Measurements from ENCODE around the gene EHMT2.
"Not testable (repeated sequence)": the region's sequence is repeated elsewhere in the genome, so short reads cannot be mapped to it uniquely, and the experiment has no call there.

Gene EHMT2

DNA sequence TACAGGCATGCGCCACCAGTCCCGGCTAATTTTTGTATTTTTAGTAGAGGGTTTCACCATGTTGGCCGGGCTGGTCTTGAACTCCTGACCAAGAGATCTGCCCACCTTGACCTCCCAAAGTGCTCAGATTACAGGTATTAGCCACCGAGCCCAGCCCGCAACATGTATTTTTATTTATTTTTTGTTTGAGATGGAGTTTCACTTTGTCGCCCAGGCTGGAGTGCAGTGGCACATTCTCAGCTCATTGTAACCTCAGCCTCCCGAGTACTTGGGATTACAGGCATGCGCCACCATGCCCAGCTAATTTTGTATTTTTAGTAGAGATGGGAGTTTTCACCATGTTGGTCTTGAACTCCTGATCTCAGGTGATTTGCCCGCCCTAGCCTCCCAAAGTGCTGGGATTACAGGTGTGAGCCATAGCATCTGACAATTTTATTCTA lies 59.4 kb downstream of the EHMT2 start:
- not testable (repeated sequence) for DNase-seq (ENCODE audit: low read depth)

DNA sequence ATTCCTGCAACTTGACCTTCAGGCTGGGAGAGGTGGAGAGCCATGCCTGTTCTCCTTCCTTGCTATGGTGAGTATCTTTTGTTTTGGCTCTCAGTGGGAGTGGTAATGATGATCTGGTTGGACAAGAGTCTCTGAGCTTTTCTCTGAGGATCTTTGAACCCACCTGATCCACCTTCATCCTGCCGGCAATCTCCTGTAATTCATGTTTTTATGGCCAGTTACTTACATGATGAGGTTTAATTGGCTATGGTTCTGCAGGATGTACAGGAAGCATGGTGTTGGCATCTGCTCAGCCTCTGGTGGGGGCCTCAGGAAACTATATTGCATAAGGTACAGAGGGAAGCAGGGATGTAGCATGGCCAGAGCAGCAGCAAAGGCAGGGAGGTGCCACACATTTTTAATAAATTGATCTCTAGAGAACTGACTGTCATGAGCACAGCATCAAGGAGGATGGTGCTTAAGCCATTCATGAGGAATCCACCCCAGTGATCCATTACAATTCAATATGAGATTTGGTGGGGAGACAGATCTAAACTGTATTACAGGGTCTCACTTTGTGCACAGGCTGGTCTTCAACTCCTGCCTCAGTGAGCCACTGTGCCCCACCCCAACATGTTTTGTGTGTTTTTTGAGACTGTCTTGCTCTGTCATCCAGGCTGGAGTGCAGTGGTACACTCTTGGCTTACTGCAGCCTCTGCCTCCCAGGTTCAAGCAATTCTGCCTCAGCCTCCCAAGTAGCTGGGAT lies 60.0 kb downstream of the EHMT2 start:
- DNase-seq (ENCODE audit: low read depth) = no peak

GRCh38 chr6:31836474-31837368 lies 60.8 kb downstream of the EHMT2 start:
- DNase-seq (ENCODE audit: low read depth) = no peak

DNA sequence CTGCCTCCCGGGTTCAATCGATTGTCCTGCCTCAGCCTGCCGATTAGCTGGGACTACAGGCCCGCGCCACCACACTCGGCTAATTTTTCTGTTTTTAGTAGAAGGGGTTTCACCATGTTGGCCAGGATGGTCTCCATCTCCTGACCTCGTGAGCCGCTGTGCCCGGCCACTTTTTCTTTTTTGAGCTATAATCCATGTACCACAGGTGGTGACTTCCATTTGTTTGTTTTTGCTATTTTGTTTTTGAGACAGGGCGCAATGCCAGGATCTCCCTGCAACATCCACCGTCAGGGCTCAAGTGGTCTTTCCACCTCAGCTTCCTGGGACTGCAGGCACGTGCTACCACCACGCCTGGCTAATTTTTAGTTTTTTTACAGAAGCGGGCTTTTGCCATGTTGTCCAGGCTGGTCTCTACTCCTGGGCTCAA lies 61.4 kb downstream of the EHMT2 start:
- DNase-seq (ENCODE audit: low read depth) = no peak

DNA sequence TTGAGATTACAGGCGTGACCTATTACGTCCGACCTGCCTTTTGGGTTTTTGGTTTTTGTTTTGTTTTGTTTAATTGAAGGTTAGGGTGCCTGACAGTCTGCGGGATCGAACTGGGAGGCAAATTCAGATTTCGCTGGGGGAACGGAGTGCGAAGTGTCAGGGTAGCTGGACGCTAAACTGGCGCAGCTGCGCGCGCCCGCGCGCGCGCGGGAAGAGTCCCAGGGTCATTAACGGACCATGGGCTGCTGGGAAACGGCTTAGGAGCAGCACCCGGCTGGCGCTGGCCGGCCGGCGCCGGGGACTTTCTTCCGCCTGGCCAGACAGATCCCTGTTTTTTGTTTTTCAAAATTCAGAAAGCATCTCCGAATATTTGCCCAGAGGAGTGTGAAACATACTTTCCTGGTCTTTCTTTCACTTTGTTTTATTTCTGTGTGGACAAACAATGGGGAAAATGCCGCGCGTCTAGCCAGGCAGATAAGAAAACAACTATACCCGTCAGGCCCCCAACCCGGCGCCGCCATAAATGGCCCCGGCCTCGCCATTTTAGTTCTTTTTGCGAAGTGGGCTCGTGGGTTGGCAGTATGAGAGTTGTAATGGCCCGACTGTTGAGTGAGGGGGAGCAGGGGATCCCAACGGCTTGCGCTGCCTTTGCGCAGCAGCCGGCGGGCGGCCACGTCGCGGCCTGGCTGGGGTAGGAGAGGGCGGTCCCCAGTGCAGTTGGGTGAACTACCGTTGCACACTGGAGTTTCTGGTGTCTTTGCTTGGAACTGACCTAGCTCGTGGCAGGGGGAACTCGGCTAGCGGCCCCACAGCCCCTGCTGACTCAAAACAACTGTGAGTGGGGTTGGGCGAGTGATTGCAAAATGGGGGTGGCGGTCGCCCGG lies 62.9 kb downstream of the EHMT2 start:
- peak; percentile 76 for DNase-seq (ENCODE audit: low read depth)

DNA sequence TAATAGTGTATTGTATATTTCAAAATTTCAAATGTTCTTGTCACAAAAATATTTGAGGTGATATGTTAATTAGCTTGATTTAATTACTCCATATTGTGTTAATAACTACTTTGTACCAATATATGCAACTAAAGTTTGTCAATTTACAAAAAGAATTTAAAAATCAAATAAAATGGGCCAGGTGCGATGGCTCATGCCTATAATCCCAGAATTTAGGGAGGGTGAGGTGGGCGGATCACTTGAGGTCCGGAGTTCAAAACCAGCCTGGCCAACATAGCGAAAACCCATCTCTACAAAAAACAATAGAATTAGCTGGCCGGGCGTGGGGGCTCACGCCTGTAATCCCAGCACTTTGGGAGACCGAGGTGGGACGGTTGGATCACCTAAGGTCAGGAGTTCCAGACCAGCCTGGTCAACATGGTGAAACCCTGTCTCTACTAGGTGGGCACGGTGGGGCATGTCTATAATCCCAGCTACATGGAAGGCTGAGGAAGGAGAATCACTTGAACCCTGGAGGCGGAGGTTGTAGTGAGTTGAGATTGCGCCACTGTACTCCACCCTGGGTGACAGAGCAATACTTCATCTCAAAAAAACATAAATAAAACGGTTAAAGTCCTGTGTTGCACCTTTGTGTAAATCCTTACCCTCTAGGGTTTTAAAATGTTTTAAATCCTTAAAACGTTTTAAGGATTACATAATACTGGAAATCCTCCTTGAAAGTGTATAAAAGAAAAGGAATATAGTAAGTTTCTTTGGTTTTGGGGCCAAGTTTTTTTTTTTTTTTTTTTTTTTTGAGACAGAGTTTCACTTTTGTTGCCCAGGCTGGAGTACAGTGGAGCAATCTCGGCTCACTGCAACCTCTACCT lies 65.9 kb downstream of the EHMT2 start:
- DNase-seq (ENCODE audit: low read depth) = no peak

- no peak for DNase-seq (ENCODE audit: low read depth)
Measured at GRCh38 chr6:31830886-31831335, 66.6 kb downstream of the EHMT2 start.
